GM18907 (cell line): ENCODE measurements around the gene RNF180.

Experiments used
- ATAC-seq: cut with Tn5 transposase; IDR thresholded peaks from one replicate; pipeline ENCODE4 v1.9.1; 2021; ENCODE audit warnings: mild to moderate bottlenecking, moderate library complexity; ENCODE audit not compliant: unreplicated experiment

RNF180 gene, protein sequence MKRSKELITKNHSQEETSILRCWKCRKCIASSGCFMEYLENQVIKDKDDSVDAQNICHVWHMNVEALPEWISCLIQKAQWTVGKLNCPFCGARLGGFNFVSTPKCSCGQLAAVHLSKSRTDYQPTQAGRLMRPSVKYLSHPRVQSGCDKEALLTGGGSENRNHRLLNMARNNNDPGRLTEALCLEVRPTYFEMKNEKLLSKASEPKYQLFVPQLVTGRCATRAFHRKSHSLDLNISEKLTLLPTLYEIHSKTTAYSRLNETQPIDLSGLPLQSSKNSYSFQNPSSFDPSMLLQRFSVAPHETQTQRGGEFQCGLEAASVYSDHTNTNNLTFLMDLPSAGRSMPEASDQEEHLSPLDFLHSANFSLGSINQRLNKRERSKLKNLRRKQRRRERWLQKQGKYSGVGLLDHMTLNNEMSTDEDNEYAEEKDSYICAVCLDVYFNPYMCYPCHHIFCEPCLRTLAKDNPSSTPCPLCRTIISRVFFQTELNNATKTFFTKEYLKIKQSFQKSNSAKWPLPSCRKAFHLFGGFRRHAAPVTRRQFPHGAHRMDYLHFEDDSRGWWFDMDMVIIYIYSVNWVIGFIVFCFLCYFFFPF

GRCh38 chr5:64165500-64166200 lies at the start of gene RNF180:
TSS of gene RNF180 (plus strand) at chr5:64165843. CDS start at chr5:64200808, 34,965 bp downstream.
- ATAC-seq, result peak; percentile 66

DNA sequence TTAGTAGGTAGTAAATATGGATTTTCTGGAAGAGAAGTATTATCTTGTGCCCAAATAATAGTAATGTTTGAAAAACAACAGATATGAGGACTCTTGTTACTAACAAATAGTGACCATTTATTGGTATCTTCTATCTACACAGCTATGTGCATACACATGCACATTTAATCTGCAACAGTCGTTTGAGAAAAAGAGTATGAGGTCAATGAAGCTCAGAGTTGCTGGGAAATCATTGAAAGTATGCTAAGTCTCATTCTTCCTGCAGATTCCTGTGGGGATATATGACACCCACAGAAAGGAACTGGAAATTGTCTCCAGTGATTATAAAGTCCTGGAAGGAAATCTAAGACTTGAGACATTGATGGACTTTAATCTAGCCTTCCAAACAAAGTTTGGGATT lies 40.1 kb upstream of the RNF180 start:
- ATAC-seq, result no peak

DNA sequence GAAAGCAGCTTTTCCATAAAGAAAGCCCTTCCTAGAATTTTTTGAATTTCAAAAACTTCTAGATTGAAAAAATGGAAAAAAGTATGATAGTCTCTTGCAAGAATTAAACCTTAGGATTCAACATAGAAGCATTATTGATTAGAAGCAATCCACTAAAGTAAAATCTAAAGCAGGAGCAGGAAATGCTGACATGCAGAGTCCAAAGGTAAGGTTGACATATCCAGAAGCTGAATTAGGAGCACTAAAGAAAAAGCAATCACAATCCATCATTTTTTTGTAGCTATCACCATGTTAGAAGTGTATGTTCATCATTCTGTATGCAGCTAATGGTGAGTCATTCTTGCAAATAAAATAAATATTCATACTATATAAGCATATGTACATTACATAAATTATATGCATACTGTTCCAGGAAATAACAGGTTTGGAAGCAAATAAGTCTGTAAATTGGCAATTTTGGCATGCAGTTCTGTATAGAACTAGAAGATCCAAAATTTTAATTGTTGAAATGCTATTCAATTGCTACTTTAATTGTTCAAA lies 39.4 kb upstream of the RNF180 start:
- no peak for ATAC-seq

GRCh38 chr5:64140018-64140417 lies 25.6 kb upstream of the RNF180 start:
- ATAC-seq, result no peak

DNA sequence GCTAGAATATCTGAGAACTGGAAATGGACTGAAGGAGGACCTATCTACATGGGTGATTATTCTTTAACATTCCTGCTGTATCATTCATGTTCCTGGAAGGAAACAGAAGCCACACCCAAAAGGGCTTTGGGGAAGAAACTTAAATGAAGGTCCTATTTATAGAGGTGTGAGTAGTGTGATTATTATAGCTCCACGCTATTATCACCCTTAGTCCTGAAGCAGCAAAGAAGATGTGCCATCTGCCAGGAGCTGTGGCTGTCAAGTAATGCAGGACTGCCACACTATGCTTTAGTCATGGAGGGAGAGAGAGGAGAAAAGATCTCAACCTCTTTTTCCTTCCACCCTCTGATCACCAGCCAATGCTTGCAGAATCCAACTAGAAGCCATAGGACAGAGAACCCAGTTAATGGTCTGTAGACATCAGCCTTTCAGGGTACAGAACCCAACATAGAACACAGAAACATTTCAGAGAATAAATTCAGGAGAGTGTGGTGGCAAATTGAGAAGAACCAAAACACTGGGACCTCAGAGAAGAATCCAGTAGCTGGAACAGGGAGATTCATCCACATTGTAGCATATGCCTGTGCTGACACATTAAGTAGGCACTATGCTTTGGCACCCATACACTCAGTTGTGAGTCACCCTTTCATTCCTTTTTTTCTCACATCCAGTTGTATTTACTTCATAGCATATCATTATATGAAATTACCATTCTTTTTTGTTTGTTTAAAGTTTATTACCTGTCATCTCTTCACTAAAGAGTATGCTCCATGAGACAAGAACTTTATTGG lies 21.0 kb upstream of the RNF180 start:
- ATAC-seq, result no peak

DNA sequence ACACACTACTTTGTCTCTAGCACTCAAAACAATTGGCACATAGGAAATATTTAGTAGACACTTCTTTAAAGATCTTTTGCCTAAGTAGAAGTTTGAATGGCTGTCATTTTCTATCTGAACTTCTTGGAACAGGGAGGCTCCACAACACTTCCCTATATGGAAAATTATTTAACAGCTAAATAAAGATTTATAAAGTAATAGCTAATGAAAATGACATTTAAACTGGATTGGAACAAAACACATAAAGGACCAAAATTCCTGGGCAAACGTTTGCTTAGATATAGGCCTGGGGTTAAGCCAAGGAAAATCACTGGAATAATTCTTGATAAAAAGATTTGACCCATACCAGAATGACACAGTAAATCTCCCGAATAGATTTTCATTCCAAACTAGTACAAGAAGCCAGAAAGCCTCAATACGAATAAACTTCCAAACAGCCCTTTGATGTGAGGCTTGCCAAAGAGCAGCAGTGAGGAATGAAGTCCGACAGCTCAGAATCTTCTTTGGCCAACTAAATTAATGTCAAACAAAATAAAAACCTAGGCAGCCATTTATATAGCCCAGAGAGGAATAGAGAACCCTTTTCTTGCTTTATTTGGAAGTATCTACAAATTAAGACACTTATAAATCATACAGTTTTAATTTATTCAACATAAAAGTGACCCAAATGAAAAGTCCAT lies 20.3 kb upstream of the RNF180 start:
- ATAC-seq, result no peak

- no peak for ATAC-seq
Observed at GRCh38 chr5:64147379-64147778, 18.3 kb upstream of the RNF180 start.

- peak; percentile 65 for ATAC-seq
Observed at GRCh38 chr5:64147849-64148441, 17.7 kb upstream of the RNF180 start.

DNA sequence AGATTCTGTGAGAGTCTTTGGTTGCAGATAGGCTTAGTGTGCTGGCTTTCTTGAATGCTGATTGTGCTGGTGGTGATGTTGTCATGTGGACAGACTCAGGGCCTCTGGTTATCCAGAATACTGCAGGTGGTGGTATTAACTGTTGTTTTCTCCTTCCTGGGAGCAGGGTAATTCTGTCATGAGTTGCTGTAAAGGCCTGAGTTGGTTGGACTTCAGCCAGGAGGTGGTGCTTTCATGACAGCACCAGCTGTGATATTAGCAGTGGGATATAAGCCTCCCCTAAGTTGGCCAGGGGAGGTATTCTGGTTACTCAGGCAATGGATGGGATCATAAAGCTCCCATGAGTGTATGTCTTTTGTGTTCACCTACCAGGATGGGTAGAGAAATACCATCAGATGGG lies 16.4 kb upstream of the RNF180 start:
- ATAC-seq, result no peak

DNA sequence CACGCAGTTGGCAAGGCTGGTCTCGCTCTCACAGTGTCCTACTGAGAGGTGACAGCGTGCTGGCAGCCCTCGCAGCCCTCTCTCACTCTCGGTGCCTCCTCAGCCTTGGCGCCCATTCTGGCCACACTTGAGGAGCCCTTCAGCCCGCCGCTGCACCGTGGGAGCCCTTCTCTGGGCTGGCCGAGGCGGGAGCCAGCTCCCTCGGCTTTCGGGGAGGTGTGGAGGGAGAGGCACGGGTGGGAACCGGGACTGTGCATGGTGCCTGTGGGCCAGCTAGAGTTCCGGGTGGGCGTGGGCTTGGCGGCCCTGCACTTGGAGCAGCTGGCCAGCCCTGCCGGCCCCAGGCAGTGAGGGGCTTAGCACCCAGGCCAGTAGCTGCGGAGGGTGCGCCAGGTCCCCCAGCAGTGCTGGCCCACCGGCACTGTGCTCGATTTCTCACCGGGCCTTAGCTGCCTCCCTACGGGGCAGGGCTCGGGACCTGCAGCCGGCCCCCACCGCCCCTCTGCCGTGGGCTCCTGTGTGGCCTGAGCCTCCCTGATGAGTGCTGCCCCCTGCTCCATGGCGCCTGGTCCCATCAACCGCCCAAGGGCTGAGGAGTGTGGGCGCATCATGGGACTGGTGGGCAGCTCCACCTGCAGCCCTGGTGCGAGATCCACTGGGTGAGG lies 15.7 kb upstream of the RNF180 start:
- no peak for ATAC-seq

DNA sequence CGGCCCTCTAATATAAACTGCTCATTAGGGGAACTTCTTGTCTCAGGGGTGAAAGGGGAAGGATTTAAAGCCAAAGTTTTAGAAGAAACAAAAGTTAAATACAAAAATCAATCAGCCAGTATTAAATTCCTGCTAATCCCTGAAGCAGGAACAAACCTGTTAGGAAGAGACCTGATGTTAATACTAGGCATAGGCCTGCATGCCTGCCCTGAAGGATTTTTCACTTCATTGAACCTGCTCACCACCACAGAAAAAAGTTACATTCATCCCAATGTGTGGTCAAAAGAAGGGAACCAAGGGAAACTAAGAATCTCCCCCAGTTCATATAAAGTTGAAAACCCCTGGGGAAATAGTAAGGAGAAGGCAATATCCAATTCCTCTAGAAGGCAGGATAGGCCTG lies 9.4 kb upstream of the RNF180 start:
- no peak for ATAC-seq

DNA sequence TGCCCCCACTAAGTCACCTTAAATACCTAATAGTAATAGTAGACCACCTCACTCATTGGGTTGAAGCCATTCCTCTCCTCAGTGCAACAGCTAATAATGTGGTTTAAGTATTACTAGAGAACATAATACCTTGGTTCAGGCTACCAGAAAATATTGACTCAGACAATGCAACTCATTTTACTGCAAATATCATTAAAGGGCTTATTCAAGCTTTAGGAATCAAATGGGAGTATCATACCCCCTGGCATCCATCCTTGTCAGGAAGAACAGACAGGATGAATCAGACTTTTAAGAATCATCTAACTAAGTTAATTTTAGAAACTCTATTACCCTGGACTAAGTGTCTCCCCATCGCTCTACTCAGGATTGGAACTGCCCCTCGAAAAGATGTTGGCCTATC lies 6.8 kb upstream of the RNF180 start:
- no peak for ATAC-seq

DNA sequence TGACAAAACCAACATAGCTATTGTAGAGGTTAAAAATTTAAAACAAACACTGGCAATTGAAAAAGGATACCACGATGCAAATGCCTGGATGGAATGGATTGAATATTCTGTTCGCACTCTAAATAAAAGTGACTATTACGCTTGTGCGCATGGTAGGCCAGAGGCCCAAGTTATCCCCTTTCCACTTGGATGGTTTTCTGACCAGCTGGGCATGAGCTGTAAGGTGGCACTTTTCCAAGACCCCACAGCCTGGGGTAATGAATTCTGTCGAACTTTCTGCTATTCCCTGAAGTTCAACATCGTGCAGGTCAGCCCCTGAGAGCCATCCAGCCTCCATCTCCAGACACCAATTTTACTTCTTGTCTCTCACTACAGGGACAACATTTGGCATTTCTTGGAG lies 5.4 kb upstream of the RNF180 start:
- no peak for ATAC-seq

GRCh38 chr5:64161420-64161819 lies 4.2 kb upstream of the RNF180 start:
- ATAC-seq, result peak; percentile 65

DNA sequence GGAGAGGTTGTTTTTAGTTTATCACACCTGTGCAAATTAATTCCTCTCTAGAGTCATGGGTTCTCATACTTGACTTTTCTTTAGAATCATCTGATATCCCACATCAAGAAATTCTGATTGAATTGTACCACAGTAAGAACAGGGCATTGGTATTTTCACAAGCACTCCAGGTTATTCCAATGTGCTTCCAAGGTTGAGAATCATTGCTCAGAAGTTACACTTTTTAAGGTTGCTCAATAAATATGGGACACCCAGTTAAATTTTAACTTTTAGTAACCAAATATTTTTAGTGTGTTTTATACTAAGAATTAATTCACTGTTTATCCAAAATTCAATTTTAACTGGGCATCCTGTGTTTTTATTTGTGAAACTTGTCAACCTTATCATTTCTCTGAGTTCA lies 2.5 kb upstream of the RNF180 start:
- no peak for ATAC-seq

GRCh38 chr5:64163746-64164145 lies 1.9 kb upstream of the RNF180 start:
- no peak for ATAC-seq

GRCh38 chr5:64164166-64164565 lies 1.5 kb upstream of the RNF180 start:
- ATAC-seq, result no peak

DNA sequence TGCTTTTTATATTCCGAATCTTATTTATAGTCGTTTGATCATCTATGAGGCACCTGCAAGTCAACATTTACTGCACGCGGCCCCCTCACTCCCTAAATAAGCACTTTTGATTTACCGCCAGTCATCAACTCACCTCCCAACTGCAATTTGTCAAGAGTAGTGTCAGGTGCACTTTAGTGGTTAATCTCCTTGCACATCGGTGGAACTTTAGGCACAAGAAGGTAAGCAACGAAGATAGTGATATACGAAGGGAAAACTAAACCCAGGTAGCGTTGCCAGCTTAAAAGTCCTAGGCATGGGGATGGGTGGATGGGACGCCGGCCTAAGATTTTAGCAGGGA lies 513 bp upstream of the RNF180 start:
- no peak for ATAC-seq

- ATAC-seq, result peak; percentile 20
Observed at GRCh38 chr5:64166201-64166959, 737 bp downstream of the RNF180 start.
